ENCODE results near the gene TXNDC8.
"Not testable (repeated sequence)": the region's sequence is repeated elsewhere in the genome, so short reads cannot be mapped to it uniquely, and the experiment has no call there.

TXNDC8 gene

DNA sequence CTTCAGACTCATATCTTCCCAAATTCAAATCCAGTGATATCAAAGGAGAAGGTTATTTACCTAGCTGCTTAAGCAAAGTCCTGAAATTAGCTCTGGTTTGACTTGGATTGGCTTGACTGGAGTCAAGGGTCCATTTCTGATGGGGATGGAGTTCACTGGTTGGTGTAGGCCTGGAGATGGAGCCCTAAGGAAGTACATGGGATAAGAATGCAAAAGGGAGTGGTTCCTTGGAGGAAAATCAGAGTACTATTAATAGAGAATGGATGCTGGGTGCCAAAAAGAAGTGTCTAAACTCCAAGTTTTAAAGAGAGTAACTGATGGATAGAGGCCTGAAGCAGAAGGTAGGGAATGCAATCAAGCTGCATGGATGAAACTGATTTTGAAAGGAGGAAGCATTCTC, 13.8 kb downstream of the TXNDC8 start:
- DNase-seq = no peak

DNA sequence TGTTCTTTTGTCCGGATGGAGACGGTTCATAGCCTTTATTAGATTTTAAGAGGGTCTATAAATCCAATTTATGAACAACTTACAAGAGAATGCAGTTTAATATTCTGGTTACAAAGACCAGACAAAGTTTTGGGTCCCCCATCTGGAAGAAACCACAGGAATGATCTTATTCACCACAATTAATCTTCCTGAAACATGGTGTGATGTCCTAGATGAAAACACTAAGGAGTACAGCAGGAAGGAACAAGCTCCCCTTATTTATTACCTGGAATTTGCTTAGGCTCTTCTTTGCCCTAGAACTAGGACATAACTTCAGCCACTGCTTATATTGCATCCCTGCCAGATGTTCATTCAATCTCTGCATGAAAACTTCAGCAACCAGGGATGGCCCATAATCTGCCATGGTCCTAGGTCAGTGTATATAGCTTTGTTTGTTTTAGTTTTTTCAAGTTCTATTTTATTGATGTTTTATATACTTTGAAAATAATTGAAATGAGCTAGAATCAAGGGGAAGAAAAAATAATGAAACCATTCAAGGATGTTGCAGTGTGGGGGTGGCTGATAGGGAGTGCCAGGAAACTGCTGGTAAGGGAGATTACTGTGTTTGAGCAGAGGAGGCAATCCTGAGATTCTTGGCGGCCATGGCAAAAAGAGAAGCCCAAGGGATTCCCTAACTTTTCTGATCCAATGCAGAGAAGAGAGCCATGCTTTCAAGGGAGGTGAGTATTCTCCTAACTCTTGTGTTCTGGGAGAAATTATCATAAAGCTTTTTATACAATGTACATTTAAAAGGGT, 16.8 kb downstream of the TXNDC8 start:
- DNase-seq = no peak

DNA sequence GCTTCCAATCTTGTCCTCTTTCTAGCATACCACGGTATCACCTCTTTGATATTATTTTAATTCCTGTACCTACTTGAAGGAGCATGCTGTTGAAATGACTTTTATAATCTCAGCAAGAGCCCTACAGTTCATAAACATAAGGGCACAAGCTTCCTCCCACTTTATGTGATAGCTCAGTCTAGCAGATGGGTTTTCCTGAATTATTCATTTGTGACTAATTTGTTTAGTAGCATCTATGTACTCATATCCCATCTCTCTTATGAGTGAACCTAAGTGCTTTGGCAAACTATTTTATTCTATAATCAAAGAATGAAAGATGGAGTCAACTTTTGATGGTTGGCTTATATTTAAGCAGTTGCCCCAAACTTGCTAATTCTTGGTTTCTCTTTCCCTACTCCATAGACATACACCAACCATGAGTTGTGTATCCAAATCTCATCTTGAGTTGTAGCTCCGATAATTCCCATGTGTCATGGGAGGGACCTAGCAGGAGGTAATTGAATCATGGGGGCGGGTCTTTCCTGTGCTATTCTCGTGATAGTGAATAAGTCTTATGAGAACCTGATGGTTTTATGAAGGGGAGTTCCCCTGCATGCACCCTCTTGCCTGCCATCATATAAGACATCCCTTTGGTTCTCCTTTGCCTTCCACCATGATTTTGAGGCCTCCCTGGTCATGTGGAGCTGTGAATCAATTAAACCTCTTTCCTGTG, 17.7 kb downstream of the TXNDC8 start:
- DNase-seq = peak; percentile 37

DNA sequence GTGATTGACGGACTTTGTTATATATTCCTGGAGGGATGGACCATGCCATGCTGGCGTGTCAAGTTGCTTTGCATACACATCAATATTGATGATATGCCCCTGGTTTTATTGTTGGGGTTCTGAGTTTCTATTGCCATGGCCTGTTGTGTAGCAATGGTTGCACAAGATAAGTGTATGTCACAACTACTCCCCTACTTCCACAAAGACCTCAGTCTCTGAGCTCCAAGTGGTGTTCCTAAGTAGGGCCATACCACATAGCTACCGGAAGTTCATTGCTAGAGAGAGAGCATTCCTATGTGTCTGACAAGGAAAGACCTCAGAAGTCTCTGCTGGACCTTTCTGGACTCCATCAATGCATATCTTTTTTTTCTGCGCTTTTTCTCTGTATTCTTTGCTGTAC, 19.8 kb downstream of the TXNDC8 start:
- peak; percentile 18 for DNase-seq

DNA sequence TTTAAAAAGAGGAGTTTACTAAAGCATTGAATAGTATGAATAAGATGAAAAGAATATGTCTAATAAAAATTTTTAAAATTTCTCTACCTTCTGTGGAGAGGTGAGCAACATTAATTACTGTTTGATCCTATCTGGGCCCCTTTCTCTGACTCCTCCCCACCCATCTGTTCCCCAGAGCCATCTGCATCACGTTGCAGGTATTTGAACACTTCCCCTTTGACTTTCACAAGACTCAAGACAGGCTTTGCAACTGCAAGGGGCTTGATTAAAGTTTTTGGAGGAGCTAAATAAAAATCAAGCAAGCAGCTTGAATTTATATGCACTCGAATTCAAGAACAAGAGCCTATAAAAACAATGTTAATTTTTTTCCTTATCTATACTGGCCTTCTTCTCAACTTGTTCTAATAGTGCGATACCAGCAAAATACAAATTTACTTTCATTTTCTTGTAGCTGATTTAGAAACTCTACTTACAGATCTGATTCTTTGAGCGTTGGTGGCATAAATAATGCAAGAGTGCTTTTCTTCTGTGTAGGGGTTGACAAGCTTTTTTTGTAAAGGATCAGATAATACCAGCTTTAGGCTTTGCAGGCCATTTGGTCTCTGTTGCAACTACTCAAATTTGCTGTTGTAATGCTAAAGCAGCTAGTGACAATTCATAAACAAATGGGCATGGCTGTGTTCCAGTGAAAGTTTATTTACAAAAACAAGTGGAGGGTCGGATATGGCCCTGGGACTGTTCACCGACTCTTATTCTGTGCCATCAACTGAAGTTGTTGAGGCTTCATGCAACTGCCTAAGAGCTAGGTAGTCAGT, 21.2 kb downstream of the TXNDC8 start:
- peak; percentile 41 for DNase-seq

DNA sequence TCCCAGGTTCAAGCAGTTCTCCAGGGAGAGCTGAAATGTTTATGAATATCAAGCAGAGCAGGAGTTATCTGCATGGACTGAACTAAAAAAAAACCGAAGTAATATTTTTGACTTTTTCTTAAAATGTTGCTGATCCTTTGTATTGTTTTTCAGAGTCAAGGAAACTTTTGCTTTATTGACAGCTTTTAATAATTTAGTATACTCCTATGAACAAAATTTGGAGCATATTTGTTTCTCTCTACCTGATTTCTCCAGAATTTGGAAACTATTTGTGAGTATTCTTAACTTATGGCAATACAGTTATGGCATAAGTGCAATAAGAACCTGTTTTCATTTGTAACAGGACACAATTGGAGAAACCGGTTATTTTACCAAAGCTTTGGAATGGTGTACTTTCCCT, 25.7 kb downstream of the TXNDC8 start:
- not testable (repeated sequence) for DNase-seq

DNA sequence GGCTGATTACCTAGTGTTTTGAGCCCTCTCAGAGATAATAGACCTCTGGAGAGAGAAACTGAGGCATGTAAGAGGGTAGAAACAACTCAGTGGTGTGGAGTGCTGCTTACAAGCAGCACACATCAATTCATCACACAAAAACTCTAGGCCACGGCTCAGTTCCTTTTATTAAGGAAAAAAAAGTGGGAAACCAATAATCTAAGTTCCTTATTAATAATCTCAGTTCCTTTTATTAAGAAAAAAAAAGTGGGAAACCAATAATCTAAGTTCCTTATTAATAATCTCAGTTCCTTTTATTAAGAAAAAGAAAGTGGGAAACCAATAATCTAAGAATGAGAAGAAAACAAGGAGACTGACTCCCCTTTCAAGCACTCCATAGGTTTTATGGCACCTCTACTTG, 28.0 kb downstream of the TXNDC8 start:
- DNase-seq = peak; percentile 59

DNA sequence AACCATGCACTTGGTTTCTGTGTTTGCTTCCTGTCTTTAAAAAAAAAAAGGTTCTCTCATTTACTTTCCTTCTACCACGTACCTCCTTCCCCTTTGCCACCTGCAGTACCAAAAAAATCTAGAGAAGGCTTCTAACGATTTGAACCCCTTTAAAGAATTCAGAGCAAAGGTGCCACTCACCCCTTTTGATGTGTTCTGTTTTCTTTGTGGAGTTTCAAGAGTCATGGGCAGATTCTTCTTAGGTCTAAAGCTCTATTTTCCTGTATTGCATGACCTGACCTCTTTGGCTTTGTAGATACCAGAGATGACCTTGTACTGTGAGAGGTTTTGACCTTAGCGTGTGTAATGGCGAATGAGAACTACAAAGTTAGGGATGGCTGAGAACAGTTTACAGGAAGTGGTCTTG, 29.0 kb downstream of the TXNDC8 start:
- no peak for DNase-seq

DNA sequence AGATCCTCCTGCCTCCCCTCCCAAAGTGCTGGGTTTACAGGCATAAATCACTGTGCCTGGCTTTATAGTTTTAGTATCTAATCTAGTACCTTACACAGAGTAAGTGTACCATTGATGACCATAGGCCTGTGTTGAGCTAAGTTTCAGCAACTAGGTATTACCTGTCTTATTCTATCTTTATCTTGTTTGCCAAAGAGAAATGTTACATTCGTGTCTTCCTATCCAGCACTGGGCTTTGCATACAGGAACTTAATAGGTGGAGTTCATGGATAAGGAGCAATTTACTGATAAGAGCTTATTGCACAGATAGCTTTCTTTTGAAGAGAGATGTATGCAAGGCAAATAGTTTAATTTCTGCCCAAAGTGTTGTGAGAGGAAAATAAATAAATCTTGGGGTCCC, 30.5 kb downstream of the TXNDC8 start:
- DNase-seq = no peak

DNA sequence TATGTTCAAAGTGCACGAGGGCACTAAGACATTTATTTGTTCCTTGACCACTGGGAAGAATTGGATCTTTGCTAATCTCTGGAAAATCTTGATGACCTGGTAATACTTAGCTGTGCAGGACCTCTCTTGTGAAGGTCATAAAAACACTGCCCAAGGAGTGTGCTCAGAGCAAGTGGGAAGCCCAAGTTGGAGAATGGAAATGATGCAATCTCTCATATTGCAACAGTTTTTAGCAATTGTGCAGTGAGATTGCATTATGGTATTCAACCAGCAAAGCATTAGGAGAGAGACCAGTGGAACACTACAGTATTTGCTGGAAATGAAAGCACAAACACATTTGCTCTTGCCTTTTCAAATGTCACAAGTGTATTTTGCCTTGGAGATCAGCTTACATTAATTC, 34.5 kb downstream of the TXNDC8 start:
- DNase-seq = peak; percentile 82

DNA sequence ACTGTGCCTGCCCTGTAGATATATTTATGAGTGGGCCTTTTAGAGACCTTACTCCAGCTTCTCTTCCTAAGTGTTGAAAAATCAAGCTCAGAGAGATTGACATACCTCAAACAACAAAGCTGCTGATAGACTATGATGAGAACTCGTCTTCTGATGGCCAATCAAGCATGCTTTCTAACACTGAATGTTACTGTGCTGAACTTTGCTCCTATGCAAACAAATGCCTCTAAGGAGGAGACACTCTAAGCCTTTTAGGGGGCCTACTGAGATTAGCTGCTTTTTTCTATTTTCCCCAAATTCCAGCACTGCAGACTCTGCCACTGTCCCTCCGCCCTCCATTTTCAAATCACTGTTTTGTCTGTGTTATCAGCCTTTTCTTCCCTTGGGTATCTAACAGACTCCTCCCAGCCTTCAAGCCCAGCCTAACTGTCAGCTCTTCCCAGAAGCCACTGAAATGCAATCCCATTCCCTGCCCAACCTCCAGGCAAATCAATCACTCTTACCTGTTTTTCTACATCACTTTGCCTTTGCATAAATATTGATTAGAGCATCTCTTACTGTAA, 39.5 kb downstream of the TXNDC8 start:
- DNase-seq = no peak

DNA sequence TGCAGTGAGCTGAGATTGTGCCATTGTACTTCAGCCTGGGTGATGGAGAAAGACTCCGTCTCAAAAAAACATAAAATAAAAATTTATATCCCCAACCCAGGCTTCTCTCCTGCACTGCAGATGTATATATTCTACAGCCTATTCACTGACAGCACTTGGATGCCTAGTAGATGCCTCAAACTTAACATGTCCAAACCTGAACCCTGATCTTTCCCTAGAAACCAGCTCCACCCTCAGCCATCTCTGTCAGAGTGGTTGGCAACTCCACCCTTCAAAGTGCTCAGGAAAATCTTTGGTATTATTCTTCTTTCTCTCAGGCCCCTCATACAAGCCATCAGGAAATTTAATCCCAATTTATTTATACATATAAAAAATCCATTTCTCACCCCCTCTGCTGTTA, 44.4 kb downstream of the TXNDC8 start:
- no peak for DNase-seq

DNA sequence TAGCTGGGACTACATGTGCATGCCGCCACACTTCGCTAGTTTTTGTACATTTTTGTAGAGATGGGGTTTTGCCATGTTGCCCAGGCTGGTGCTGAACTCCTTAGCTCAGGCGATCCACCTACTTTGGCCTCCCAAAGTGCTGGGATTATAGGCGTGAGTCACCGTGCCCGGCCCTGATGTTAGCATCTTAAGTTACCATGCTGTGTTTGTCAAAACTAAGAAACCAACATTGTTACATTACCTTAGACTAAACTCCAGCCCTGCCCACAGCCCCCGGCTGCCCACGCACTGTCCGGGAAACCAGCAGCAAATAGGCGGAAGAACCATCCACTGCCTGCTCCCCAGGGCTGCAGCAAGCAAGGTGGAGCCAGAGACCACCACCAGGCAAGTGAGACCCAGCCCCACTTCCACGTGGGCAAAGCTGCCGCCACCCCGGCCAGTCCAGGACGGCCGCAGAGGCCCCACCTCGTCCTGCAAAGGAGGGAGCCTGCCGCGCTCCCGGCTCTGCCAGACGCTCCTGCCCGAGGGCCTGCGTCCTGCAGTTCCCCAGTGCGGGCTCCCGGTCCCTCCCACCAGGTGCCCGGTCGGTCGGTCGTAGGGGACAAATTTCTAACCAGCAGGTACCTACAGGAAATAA, 45.6 kb downstream of the TXNDC8 start:
- DNase-seq = no peak

DNA sequence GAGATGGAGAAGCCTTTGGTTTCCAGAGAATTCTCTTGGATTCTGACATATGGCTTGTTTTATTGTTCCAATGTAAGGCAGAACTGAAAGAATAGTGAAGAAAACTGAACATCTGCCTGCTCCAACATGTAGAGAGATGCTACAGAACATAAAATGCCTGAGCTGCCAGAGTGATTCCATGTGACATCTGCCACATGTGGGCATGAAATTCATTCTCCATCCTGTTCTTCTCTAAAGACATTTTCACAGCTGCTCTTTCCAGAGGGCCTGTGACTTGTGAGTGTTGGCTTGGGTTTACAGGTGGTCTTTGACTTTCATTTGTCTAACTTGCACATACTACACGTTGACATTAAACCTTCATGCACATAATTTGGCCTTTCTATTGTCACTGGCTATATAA, 47.7 kb downstream of the TXNDC8 start:
- DNase-seq = no peak

DNA sequence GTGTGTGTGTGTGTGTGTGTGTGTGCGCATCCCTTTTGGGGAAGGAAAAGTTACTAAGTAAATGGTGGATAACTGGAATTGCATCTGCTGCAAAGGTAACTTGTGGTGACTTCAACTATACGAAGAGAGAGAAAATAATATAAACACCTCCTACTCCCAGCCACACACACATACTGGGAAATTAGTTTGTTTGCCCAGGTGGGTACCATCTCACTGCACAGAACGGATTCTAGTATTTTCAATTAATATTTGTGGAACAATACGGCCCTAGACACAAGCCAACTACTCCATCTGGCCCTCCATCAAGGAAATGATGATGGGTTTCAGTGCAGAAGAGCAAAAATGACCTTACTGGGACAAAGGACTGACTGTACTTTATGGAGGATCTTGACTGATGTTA, 49.2 kb downstream of the TXNDC8 start:
- no peak for DNase-seq

DNA sequence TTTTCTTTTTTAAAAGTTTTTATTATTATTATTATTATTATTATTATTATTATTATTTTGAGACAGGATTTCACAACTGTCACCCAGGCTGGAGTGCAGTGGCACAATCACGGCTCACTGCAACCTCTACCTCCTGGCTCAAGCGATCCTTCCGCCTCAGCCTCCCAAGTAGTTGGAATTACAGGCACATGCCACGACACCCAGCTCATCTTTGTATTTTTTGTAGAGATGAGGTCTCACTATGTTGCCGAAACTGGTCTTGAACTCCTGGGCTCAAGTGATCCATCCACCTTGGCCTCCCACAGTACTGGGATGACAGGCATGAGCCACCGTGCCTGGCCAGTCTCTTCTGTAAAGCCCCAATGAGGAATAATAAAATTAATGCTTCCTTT, 50.4 kb downstream of the TXNDC8 start:
- DNase-seq = no peak

DNA sequence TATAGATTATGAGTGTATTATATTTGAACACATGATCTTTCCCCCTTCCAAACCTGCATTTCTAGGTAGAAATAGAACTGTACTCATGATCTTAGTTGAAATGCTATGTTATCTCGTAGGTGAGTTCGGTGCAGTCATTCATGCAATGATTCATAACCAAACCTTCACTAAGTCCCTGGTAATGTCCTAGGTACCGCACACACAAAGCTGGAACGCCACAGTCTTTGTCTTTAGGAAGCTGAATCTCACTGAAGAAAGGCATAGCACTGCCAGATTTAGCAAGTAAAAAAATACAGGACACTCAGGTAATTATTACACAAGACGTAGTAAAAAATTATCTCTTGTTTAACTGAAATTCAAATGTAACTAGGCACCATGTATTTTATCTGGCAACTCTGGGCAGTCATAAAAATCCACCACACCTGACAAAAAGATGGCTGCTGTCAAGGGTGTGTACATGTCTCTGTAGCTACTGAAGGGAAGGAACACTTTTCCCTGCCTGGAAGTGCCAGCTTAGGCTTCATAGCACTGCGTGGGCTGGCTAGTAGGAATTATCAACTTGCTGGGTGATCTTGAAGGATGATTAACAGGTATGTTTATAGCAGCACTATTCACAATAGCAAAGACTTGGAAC, 53.3 kb downstream of the TXNDC8 start:
- no peak for DNase-seq

DNA sequence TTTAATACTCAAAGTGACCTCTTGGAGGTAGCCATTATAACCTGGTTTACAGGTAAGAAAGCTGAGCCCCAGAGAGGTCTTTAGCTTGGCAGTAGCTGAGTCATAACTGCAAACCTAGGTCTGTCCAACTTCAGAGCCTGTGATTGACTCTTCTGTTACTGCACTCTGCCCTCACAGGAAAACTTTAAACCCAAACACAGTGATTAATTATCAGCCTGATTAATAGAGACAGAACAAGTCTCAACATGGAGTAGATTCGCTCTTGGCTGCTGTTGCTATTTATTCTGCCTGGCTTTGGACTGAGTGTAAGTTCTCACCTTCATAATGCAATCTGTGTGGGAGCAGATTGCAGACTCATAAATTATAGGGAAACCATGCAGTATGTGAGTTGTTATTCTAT, 53.9 kb downstream of the TXNDC8 start:
- no peak for DNase-seq

DNA sequence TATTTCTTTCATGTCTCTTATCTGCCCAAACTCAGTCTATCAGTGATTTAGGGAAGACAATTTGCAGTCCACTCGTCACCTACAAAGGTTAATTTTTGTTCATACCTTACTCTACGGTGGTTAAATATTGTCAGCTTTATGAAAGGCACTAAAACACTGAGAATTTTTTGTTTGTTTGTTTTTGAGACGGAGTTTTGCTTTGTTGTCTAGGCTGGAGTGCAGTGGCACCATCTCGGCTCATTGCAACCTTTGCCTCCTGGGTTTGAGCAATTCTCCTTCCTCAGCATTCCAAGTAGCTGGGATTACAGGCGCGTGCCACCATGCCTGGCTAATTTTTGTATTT, 55.0 kb downstream of the TXNDC8 start:
- DNase-seq = no peak

DNA sequence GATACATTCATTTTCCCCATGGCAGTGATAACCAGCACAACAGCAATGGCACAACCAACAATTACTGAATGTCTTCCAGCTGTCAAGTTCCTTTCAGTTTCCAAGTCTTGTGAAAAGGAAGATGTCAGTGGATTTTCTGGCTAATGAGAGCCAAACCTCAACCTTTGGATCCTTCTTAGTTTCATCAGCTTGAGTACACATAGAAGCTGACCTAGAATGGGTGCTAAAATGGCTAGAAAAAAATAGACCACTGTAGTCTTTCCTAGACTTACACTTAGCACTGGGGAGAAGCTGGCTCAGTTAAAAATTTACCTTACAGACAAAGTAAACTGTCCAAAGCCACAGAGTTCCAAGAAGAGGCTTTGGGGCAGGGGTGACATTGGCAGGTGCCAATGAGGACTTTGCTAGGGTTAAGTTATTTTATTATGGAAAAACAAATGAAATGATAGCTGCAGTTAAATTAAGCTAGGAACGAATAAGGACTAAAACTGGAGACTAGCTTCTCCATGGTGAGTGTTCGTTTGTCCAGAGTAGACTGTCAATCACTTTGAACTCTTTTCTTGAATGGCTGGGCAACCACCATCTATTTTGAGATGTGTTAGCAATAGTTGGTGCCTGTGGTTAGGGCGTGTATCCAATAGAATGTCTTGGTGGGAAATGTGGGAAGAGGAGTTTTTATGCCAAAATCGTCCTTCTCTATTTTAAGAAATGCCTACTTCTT, 55.5 kb downstream of the TXNDC8 start:
- peak; percentile 61 for DNase-seq

DNA sequence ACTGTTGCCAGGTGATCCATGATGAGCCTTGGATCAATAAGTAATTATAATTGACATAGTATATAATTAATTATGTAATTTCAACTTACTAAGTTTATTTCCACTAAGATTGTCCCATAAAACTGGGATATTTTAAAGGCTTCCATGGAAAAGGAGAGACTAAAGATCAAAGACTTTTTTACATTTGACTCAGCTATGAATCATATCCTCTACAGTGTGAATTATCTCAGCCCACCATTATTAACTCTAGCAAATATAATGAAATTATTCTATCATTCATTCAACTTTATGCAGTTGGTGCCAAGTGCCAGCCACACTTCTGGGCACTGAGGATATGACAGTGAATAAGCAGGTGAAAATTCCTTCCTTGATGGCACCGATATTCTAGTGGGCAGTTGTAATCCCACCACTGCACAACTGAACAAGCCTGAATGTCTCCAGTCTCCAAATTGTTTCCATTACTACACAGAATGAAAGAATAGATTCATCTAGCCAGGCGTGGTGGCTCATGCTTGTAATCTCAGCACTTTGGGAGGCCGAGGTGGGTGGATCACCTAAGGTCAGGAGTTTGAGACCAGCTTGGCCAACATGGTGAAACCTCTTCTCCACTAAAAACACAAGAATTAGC, 59.5 kb downstream of the TXNDC8 start:
- no peak for DNase-seq
